DND-41 (cell line): Measurements from ENCODE around the gene MCU.

Experiments used
- ATAC-seq: fragments of 200-7000 bp; cut with Tn5 transposase; 3 replicates; pipeline ENCODE4 v1.9.1; 2021; ENCODE audit warnings: low read depth; ENCODE audit not compliant: insufficient read depth
- DNase-seq: peaks from one replicate; pipeline ENCODE4 v3.0.0-alpha.2; 2020
- H2AFZ ChIP-seq: 2 replicates; pipeline ENCODE4 v1.6.0; 2012; ENCODE audit warnings: low read depth, low read length
- H3K27ac ChIP-seq: 2 replicates; pipeline ENCODE4 v1.5.1; 2012; ENCODE audit warnings: low read length, inconsistent platforms
- H3K27me3 ChIP-seq: fragments of 200-600 bp; sonication (generic); 2 replicates; pipeline ENCODE4 v1.6.0; 2012; ENCODE audit warnings: low read length, mild to moderate bottlenecking, inconsistent platforms; ENCODE audit not compliant: insufficient read depth, poor library complexity
- H3K36me3 ChIP-seq: 2 replicates; pipeline ENCODE4 v1.5.1; 2012; ENCODE audit warnings: low read length, inconsistent platforms; ENCODE audit not compliant: insufficient read depth
- H3K4me1 ChIP-seq: 2 replicates; pipeline ENCODE4 v1.5.1; 2012; ENCODE audit warnings: mild to moderate bottlenecking, low read length; ENCODE audit not compliant: insufficient read depth
- H3K4me2 ChIP-seq: 2 replicates; pipeline ENCODE4 v1.6.0; 2012; ENCODE audit warnings: mild to moderate bottlenecking, moderate library complexity, low read length, inconsistent platforms; ENCODE audit not compliant: insufficient read depth
- H3K4me3 ChIP-seq, 2 experiments: fragments of 200-600 bp in 1 of 2; shearing (Covaris generic) in 1 of 2; 2 replicates each; pipeline ENCODE4 v1.5.1; 2012 to 2016; ENCODE audit warnings: inconsistent platforms in 2 of 2, low read length in 2 of 2, mild to moderate bottlenecking in 2 of 2, low read depth in 1 of 2, moderate library complexity in 1 of 2
- H3K79me2 ChIP-seq: 2 replicates; pipeline ENCODE4 v1.6.0; 2012; ENCODE audit warnings: low read length, inconsistent platforms; ENCODE audit not compliant: insufficient read depth
- H3K9ac ChIP-seq: 2 replicates; pipeline ENCODE4 v1.6.0; 2012; ENCODE audit warnings: low read depth, mild to moderate bottlenecking, inconsistent platforms, low read length, moderate library complexity
- H3K9me3 ChIP-seq: 2 replicates; pipeline ENCODE4 v1.5.1; 2012; ENCODE audit warnings: low read length, moderate library complexity, mild to moderate bottlenecking, inconsistent platforms; ENCODE audit not compliant: insufficient read depth, severe bottlenecking
- H4K20me1 ChIP-seq: 2 replicates; pipeline ENCODE4 v1.6.0; 2012; ENCODE audit warnings: low read length; ENCODE audit not compliant: insufficient read depth
- EZH2 ChIP-seq: IDR thresholded peaks from 3 replicates; pipeline ENCODE4 v1.6.1; 2012; ENCODE audit warnings: borderline replicate concordance, low read depth, mild to moderate bottlenecking, moderate library complexity, low read length, inconsistent platforms; ENCODE audit not compliant: severe bottlenecking
- TF ChIP-seq, protein P1 (sequence below): IDR thresholded peaks from 2 replicates; pipeline ENCODE4 v1.5.1; 2012; ENCODE audit warnings: borderline replicate concordance, low read length, moderate library complexity, mild to moderate bottlenecking; ENCODE audit not compliant: poor library complexity, severe bottlenecking; ENCODE audit errors: extremely low read depth

MCU gene

DNA sequence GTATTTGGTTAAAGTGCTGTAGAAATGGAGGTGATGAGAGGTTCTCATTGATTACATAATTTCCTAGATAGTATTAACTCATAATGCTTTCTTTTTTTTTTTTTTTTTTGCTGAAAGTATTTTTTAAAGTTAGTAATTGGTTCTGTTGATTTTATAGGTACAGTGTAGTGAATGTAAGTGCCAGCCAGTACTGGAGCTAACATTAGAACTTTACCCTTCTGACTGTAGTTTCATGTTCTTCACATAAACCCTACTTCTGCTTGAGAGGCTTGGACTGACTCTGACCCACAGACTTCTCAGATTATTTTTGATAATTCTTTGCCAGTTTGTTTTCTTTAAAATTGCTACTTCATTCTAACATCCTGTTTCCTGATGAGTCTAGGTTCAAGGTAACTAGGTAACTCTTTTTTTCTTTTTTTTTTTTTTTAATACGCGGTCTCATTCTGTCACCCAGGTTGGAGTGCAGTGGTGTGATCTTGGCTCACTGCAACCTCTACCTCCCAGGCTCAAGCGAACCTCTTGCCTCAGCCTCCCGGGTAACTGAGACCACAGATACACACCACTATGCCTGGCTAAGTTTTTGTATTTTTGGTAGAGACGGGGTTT is 109.4 kb downstream of the MCU start:
- ATAC-seq: no peak
- H3K4me2 ChIP-seq: no peak overlapping the region

DNA sequence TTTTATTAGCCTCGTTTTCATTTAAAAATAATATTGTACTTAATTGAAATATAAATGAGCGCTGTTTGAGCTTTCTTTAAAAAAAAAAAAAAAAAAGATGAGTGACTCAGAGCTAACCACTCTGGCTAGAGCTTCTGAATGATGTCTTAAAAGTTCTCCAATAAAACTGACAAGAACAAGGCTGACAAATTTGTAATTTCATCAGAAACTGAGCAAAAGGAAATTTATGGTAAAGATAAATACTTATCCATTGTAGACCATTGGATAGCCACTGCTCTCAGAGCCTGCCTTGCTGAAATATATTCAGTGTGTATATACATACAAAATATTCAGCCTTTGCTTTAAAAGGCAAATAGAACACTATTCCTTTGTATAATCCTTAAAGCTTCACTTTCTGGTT is 110.4 kb downstream of the MCU start:
- H3K27ac ChIP-seq: no peak overlapping the region
- H2AFZ ChIP-seq: no peak overlapping the region
- no peaks in the 10 kb centered on the region for H3K4me1 ChIP-seq

More for the DNA sequence above, 109.4 kb downstream of the MCU start:
- Histone ChIP-seq H3K9ac (no peak overlapping the region), H3K4me3 (no peak overlapping the region), H3K79me2 (no peaks in the 10 kb centered on the region), H3K4me1 (no peaks in the 10 kb centered on the region), H4K20me1 (no peaks in the 10 kb centered on the region; the same call in 1 of the 2 replicates), H3K9me3 (no peaks in the 10 kb centered on the region), H2AFZ (no peak overlapping the region), H3K36me3 (no peaks in the 10 kb centered on the region), H3K27ac (no peak overlapping the region), H3K27me3 (no peaks in the 10 kb centered on the region)
- no peak for DNase-seq
- TF ChIP-seq, protein P1, sequence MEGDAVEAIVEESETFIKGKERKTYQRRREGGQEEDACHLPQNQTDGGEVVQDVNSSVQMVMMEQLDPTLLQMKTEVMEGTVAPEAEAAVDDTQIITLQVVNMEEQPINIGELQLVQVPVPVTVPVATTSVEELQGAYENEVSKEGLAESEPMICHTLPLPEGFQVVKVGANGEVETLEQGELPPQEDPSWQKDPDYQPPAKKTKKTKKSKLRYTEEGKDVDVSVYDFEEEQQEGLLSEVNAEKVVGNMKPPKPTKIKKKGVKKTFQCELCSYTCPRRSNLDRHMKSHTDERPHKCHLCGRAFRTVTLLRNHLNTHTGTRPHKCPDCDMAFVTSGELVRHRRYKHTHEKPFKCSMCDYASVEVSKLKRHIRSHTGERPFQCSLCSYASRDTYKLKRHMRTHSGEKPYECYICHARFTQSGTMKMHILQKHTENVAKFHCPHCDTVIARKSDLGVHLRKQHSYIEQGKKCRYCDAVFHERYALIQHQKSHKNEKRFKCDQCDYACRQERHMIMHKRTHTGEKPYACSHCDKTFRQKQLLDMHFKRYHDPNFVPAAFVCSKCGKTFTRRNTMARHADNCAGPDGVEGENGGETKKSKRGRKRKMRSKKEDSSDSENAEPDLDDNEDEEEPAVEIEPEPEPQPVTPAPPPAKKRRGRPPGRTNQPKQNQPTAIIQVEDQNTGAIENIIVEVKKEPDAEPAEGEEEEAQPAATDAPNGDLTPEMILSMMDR: no peak
- no peak for TF ChIP-seq EZH2

DNA sequence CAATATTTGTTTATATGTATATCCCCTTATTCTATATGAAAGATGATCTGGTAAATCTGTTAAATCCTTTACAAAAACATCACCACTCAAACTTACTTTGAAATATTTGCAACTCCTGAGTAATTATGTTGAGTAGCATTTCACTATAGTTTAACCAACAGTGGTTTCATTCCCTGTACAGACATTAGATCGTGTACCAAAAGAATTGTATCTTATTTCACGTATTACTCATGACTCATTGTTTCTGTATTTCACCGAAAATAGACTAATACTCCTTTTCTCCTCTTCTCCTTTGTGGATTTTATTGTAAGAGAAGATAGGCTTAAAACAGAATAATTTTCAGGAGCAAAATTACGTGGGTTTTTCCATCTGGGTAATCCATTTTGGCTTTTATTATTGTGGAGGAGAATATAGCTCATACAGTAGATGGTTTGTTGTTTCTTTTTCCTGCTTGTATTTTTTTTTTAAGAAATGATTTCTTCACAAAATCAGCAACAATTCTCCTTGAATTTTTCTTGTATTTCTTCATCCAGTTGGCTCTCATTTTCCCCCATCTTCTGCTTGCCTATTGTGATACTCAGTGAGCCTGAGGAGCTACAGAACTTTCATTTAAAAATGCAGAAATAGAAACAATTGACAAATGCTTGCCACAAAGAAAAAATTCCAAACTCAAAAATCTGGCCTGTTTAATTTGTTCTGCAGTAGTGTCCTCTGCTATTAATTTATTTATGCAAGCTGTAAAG is 111.0 kb downstream of the MCU start:
- H3K79me2 ChIP-seq: no peaks in the 10 kb centered on the region
- no peaks in the 10 kb centered on the region for H3K9me3 ChIP-seq
- no peak overlapping the region for H3K9ac ChIP-seq
- no peak overlapping the region for H2AFZ ChIP-seq
- no peak overlapping the region for H3K4me2 ChIP-seq
- no peaks in the 10 kb centered on the region; the same call in 1 of the 2 replicates for H4K20me1 ChIP-seq
- no peak for ATAC-seq
- no peak for TF ChIP-seq EZH2
- TF ChIP-seq, protein P1: no peak
- no peak overlapping the region for H3K27ac ChIP-seq
- H3K4me3 ChIP-seq: no peak overlapping the region
- no peak for DNase-seq
- H3K36me3 ChIP-seq: no peaks in the 10 kb centered on the region
- H3K27me3 ChIP-seq: no peaks in the 10 kb centered on the region
- H3K4me1 ChIP-seq: no peaks in the 10 kb centered on the region

More for the DNA sequence above, 110.4 kb downstream of the MCU start:
- no peak overlapping the region for H3K4me3 ChIP-seq
- no peaks in the 10 kb centered on the region for H3K9me3 ChIP-seq
- no peaks in the 10 kb centered on the region for H3K36me3 ChIP-seq
- no peak overlapping the region for H3K9ac ChIP-seq
- H3K4me2 ChIP-seq: no peak overlapping the region
- DNase-seq (no peak), ATAC-seq (no peak)
- H3K27me3 ChIP-seq: no peaks in the 10 kb centered on the region
- no peaks in the 10 kb centered on the region for H3K79me2 ChIP-seq
- no peaks in the 10 kb centered on the region; the same call in 1 of the 2 replicates for H4K20me1 ChIP-seq
- TF ChIP-seq, protein P1: no peak
- no peak for TF ChIP-seq EZH2
